ENCODE data around the gene NAGA. TPM values are rescaled to one million over a fixed set of nuclear protein-coding genes. Genes with fewer than 3 reads are reported as not detected.

Gene NAGA
- total and polyA plus RNA-seq, 9 of the 15 experiments (the other 6 are each of a cell fraction or from before 2014, with no cell fraction given) = 6.5 to 20.6 (median 17.4) TPM

- H3K4me2 ChIP-seq (ENCODE audit: insufficient read depth, low read length) = no peak overlapping the region
- H3K9me1 ChIP-seq (ENCODE audit: control insufficient read depth, insufficient read depth, low read length) = peaks cover 2% of the 10 kb centered on the region
- FAIRE-seq = no peak
- no peak overlapping the region for H2AFZ ChIP-seq (ENCODE audit: low read depth, low read length)
- TF ChIP-seq BRD9 (IDR thresholded peaks at IDR 0.05; ENCODE audit: low read depth, partially characterized antibody) (no peak), PHB2 (IDR thresholded peaks at IDR 0.05; ENCODE audit: low read depth) (no peak), MEF2D (tag; conservative IDR thresholded peaks at IDR 0.05; ENCODE audit: low read depth) (no peak), FOXP1 (CRISPR knock-in tag; IDR thresholded peaks at IDR 0.05) (no peak), MTA3 (IDR thresholded peaks at IDR 0.05; ENCODE audit: borderline replicate concordance) (no peak), FOXK2 (conservative IDR thresholded peaks at IDR 0.05 in 1 of 2, IDR thresholded peaks at IDR 0.05 in 1 of 2; ENCODE audit: low read depth in 2 of 2) (no peak), FUS (optimal IDR thresholded peaks at IDR 0.05; ENCODE audit: low read depth, low read length) (no peak), HLTF (IDR thresholded peaks at IDR 0.05) (no peak), TRIM28 (IDR thresholded peaks at IDR 0.05) (no peak), DDX20 (tag; IDR thresholded peaks at IDR 0.05; ENCODE audit: low read depth) (no peak), ZBED1 (IDR thresholded peaks at IDR 0.05) (no peak), ZNF780A (CRISPR knock-in tag; IDR thresholded peaks at IDR 0.05) (no peak), ZNF644 (tag; IDR thresholded peaks at IDR 0.05; ENCODE audit: low read depth) (no peak), ELF2 (CRISPR knock-in tag; IDR thresholded peaks at IDR 0.05) (no peak), POLR2B (IDR thresholded peaks at IDR 0.05; ENCODE audit: low read depth, partially characterized antibody) (no peak), STAT5A (IDR thresholded peaks at IDR 0.05; ENCODE audit: borderline replicate concordance, low read length) (no peak)
- TF ChIP-seq, protein P1, sequence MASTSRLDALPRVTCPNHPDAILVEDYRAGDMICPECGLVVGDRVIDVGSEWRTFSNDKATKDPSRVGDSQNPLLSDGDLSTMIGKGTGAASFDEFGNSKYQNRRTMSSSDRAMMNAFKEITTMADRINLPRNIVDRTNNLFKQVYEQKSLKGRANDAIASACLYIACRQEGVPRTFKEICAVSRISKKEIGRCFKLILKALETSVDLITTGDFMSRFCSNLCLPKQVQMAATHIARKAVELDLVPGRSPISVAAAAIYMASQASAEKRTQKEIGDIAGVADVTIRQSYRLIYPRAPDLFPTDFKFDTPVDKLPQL (IDR thresholded peaks at IDR 0.05; ENCODE audit: extremely low read depth, insufficient read length) = no peak
- TF ChIP-seq, protein P2, sequence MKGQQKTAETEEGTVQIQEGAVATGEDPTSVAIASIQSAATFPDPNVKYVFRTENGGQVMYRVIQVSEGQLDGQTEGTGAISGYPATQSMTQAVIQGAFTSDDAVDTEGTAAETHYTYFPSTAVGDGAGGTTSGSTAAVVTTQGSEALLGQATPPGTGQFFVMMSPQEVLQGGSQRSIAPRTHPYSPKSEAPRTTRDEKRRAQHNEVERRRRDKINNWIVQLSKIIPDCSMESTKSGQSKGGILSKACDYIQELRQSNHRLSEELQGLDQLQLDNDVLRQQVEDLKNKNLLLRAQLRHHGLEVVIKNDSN (CRISPR knock-in tag; IDR thresholded peaks at IDR 0.05) = no peak
- WGBS (ENCODE audit: insufficient coverage, low coverage, missing lambda C conversion rate) = 94% methylated on average over 5 of the region's 7 CpGs
- ChIA-PET CTCF (ENCODE audit: low intra/inter-chr PET ratio) (no interaction called here), POLR2A (no interaction called here)
- no TSS peak for BruUV-seq (replicated peaks)
- H3K4me1 ChIP-seq (replicated peaks in 1 of 2; ENCODE audit: control insufficient read depth in 2 of 2, insufficient read depth in 2 of 2, low read length in 2 of 2) = peaks cover 16 to 24% of the 10 kb centered on the region in 2 experiments; a peak in 4 of 5 replicates
- ATAC-seq = no peak
- no peak overlapping the region for H3K4me3 ChIP-seq
- H3K36me3 ChIP-seq (ENCODE audit: control insufficient read depth, insufficient read depth, low read length) = peaks cover 45% of the 10 kb centered on the region; the same call in 2 of the 3 replicates
- no peaks in the 10 kb centered on the region for H4K20me1 ChIP-seq (replicated peaks; ENCODE audit: control insufficient read depth, insufficient read depth, low read length)
- DNase-seq (ENCODE audit: extremely low read depth in 1 of 4, low spot score in 3 of 4) = no peak
- no peak overlapping the region for H3K9ac ChIP-seq (ENCODE audit: insufficient read depth in 1 of 2, low read depth in 2 of 2, low read length in 2 of 2)
- no peaks in the 10 kb centered on the region for H3K27me3 ChIP-seq (ENCODE audit: control insufficient read depth in 2 of 2, insufficient read depth in 2 of 2, low read length in 2 of 2)
- intact Hi-C loops (cut with micrococcal nuclease) = no loop called here
- H3K9me3 ChIP-seq (replicated peaks; ENCODE audit: control insufficient read depth, insufficient read depth, low read depth, low read length) = no peaks in the 10 kb centered on the region; the same call in 1 of the 2 replicates
- in situ Hi-C loops (cut with MboI) = no loop called here
- H3K27ac ChIP-seq (ENCODE audit: extremely low read depth, low read depth, low read length) = no peak overlapping the region
- H3K79me2 ChIP-seq (ENCODE audit: control insufficient read depth, insufficient read depth, low read length) = peaks cover 19% of the 10 kb centered on the region
Measured at GRCh38 chr22:42066126-42066761, 4.4 kb downstream of the NAGA start.

Measured in K562 (cell line).